GM21367 (cell line): ENCODE measurements around the gene ANKRD33.
"Not testable (repeated sequence)": the region's sequence is repeated elsewhere in the genome, so short reads cannot be mapped to it uniquely, and the experiment has no call there.

ENCODE experiments used
- ATAC-seq: cut with Tn5 transposase; IDR thresholded peaks from one replicate; pipeline ENCODE4 v1.9.1; 2021; ENCODE audit not compliant: unreplicated experiment

Gene ANKRD33

DNA sequence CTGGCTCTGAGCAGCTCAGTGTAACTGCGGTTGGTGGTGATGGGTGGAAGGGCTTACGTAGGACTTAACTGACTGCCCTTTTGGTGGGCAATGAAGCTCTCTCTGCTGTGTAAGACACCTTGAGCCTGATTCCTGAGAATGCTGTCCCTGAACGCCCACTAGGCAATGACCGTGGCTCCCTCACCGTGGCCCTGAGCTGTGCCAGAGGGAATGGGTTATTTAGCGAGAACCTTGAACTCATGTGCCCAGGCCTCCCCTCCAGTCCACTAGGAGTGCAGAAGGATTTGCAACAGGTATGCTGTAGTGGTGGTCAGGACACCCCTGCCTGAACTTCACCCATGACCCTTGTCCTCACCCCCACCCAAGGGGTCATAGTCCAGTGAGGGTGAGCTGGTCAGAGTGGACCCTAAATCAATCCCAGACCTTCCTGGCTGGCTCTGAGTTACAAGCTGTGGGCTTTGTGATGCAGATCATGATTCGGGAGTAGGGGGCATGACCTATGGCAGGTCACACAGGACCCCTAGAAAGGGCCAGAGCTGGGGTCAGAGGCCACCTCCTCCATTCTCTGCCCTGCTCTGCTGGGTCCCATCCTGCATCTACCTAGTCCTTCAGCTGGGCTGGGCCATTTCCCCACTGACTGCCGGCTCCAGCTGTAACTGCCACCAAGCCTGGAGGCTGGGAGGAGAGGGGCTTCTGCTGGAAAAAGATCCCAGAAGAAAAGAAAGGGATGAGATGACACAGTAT, 14.5 kb upstream of the ANKRD33 start:
- no peak for ATAC-seq

DNA sequence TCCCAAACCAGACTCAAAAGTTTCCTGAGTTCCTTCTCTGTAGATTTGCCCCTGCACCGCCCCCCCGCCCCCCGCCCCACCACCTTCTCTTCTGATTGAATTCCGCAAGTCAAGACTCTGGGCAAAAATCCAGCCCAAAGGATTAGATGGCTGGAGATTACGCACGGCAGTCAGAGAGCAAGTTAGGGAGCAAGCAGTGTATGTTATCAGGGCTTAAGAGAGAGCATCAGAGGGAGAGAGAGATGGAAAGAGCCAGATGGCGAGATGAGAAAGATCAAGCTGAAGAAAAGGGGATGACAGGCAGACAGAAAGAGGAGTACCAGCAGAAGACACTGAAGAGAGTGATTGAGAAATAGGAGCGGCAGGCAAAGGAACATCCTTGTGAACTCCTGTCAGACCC, 13.9 kb upstream of the ANKRD33 start:
- no peak for ATAC-seq

DNA sequence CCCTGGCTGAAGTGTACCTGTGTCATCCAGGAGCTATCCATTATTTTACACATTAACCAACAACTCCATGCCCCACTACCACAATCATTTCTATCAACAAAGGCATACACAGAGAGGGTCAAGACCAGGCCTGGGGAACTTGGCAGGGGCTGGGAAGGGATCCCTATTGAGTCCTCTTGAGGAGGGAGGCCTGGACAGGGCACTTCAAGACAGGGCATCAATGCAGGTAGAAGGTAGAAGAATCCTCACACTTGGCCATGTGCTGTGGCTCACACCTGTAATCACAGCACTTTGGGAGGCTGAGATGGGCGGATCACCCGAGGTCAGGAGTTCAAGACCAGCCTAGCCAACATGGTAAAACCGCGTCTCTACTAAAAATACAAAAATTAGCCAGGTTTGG, 13.4 kb upstream of the ANKRD33 start:
- no peak for ATAC-seq

DNA sequence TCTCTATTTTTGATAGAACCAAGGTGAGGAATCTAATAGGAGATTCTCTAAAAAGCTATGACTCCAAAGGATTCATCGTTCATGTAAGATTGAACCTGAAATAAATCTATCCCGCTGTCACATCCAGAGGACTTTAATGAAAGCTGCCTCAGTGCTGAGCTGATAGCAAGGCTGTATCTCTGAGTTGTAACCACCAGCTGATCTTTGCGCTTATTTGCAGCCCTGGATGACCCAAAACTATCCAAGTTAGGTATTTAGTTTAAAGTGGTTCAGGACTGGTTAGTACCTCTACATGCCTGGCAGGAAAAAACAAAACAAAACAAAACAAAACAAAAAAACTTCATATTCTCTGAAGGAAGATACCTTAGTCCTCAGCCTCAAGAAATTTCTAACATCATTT, 8.8 kb upstream of the ANKRD33 start:
- ATAC-seq: no peak

DNA sequence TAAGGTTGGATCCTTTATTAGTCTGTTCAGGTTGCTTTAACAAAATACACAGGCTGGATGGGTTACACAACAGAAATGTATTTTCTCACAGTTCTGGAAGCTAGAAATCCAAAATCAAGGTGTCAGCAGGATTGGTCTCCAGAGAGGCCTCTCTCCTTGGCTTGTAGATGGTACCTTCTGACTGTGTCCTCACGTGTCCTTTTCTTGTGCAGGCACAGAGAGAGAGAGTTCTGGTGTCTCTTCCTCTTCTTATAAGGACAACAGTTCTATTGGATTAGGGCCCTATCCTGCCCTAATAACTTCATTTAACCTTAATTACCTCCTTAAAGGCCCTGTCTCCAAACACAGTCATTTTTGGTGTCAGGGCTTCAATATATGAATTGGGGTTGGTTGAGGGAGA, 4.6 kb upstream of the ANKRD33 start:
- no peak for ATAC-seq

DNA sequence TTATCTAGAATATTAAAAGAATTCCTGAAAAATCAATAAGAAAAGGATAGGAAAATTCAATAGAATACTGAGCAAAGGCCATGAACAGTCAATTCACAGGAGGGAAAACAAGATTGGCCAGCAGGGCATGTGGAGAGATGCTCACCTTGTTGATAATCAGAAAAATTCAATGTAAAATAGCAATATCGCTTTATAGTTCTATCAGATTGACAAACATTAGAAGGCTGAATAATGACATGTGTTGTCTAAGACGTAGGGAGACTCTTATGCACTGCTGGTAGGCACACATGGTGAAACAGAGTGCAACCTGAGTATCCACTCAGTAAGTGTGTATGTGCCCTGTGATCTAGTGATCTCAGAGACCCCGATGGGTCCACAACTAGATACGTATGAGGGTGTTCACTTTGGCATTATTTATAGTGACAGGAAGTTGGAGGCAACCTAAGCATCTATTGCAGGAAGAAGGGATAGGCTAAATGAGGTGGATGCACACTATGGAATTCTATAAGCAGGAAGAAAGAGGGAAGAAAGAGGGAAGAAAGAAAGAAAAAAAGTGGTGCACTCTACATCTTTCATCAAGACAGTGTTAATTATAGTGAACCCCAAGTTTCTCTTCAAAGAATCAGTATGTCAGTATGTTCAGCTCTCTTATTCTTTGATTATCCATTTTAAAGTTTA, 3.8 kb upstream of the ANKRD33 start:
- no peak for ATAC-seq

DNA sequence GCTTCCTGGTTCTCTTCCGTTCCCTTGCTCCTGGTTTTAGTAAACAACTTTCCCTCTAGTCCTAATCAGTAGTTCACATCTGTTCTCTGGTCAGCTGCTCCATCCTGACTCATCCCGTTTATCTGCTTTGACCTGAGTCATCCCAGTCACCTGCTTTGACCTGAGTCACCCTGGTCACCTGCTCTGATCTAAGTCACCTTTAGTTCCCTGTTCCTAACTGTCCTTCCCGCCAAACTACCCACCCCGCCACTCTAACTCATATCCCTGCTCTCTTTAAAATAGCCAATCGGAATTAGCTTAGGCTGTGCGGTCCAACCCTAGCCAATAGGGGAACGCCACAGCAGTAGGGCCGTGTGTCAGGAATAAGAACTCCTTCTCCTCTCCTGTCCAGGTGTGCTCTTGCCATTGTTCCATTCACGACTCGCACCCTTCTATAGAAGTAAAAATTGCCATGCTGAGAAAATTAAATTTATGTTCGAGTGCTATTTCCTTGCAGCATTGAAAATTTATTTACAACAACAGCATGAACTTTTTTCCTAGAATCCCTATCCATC, 3.1 kb upstream of the ANKRD33 start:
- no peak for ATAC-seq

DNA sequence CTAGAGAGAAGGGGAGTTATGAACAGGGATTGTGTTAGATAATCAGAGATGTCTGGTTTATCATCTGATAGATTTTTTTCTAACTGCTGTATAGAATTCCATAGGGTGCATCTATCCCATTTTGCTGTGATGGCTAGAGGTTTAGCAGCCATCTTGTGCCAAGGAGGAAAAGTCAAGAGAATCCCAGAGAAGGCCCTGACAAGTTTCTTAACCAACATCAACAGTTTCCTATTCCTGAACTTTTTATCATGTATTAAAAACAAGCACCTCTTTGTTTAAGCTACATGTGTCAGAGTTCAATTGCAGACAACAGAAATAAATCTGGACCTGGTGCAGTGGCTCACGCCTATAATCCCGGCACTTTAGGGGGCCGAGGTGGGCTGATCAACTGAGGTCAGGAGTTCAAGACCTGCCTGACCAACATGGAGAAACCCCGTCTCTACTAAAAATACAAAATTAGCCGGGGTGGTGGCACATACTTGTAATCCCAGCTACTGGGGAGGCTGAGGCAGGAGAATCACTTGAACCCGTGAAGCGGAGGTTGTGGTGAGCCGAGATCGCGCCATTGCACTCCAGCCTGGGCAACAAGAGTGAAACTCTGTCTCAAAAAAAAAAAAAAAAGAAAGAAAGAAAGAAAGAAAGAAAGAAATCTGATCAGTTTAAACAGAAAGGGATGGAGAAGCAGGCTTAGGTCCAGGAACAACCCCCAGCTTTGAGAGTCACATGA, 2.4 kb upstream of the ANKRD33 start:
- not testable (repeated sequence) for ATAC-seq

DNA sequence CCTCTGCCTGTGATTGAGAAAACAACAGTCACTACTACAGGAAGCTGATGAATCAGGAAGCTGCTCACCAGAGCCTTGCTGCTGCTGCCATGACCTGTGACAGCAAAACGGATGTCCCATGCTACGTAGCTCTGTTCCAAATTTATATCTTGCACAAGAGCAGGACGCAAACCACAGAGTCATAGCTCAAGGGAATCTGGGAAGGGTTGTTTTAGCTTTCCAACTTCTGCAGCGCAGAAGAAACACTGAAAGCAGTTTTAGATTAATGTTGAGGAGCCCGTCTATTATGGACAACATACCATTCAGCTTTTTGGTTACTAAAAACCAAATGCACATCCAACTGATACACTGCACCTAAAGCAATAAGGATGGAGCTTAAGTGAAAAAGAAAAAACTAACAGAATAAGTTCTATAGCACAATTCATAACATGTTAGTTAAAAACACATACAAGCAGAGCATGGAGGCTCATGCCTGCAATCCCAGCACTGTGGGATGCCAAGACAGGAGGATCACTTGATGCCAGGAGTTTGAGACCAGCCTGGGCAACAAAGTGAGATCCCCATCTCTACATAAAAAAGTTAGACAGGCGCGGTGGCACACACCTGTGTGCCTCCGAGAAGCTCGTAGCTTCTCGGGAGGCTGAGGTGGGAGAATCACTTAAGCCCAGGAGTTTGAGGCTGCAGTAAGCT, 1.7 kb upstream of the ANKRD33 start:
- ATAC-seq: no peak

DNA sequence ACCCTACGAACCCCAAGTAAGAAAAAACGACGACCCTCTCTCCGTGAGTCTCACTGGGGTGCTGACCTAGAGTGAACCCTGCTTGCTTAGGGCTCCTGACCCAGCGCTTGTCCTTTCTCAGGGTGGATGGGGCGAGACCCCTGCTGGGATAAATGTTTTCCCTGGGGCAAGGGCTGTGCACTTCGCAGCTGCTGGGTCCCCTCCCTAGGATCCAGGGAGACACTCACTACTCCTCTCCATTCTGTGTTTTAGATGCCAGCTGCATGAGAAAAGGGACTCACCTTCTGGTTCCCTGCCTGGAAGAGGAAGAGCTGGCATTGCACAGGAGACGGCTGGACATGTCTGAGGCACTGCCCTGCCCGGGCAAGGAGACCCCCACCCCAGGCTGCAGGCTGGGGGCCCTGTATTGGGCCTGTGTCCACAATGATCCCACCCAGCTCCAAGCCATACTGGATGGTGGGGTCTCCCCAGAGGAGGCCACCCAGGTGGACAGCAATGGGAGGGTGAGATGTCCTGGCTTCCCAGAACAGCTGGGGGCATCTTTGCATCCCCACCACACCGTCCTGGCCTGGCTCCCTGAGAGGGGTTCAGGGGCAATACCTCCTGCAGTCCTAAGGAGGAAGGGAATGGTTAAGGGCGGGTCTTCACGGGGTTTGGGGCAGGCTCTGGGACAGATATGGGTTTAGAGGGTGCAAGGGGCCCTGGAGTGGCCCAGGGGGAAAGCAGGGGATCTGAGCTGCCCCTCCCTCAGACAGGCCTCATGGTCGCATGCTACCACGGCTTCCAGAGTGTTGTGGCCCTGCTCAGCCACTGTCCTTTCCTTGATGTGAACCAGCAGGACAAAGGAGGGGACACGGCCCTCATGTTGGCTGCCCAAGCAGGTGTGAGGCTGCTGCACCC, 663 bp downstream of the ANKRD33 start:
- no peak for ATAC-seq

DNA sequence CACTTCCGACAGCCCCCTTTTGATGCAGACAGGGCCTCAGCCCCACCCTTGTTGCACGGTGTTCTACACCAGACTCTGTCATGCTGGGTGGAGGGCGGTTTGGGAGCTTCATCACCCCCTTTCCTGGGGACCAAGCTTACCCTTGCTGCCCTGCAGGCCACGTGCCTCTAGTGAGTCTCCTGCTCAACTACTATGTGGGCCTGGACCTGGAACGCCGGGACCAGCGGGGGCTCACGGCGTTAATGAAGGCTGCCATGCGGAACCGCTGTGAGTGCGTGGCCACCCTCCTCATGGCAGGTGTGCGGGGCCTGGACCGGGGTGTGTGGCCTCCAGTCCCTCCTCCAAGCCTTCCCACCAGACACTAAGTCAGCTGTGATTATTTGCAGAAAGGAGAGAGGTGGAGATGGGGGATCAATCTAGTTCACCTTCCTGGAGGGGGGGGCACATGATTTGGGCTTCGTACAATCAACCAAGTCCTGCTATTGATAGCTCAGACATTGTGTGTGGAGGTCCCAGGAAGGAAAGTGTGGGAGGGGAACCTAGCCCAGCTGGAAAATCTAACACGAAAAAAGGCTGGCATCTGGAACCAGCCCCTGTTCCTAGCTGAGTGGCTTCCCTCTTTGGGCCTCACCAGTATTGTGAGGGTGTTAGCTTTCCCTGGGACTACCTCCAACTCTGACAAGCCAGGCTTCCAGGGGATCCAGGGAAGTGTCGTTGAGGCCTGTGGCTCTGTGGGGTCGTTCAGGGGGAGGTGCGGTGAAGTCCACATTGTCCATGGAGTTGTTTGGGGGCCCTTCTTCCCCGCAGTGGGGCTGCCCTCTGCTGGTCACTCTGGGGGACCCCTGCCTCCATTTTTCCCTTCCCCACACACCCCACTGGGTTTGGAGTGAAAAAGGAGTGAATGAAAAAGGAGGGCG, 1.6 kb downstream of the ANKRD33 start:
- no peak for ATAC-seq

DNA sequence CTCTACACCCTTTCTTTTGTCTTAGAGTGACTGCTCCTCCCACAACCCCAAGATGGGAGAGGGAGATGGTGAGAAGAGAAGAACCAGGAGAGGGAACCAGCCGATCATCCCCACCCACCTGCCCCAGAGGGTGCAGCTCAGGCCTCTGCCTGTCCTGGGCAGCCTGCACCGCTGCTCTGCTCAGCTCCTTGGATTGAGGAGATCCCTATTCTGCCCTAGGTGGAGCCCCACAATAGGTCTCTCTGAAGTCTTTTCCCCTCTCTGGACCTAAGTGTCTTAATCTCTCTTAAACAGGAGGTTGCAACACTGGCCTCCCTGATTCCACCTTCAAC, 2.2 kb downstream of the ANKRD33 start:
- no peak for ATAC-seq

DNA sequence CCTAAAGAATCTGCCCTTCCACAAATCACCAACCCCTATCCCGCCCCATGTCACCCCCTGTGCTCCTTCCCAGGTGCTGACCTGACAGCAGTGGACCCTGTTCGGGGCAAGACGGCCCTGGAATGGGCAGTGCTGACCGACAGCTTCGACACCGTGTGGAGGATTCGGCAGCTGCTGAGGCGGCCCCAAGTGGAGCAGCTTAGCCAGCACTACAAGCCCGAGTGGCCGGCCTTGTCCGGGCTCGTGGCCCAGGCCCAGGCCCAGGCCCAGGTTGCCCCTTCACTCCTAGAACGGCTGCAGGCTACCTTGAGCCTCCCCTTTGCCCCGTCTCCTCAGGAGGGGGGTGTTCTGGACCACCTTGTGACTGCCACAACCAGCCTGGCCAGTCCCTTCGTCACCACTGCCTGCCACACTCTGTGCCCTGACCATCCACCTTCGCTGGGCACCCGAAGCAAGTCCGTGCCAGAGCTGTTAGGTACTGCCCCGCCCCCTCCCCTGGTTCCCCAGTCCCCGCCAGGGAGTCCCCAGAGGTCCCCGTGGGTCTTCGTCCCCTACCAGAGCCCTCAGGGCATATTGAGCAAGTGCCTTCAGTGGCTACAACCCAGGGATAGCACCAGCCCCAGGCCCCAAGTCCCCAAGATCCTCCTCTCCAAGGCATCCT, 2.7 kb downstream of the ANKRD33 start:
- no peak for ATAC-seq

DNA sequence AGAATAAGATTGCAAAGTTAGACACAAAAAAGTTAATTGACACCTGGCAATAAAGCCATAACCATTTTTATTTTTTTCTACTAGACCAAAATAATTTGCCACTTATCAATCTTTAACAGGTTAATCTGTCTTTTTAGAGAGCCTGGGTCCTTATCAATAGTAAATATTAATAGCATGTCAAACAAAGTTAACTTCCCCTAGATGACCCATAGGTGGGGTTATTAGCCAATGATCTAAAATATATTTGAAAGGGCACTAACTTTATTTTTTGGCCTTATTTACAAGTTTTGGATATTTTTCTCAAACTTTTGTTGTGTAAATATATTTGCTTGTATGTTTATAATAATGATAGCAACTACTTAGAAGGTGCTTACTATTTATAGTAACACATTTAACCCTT, 3.9 kb downstream of the ANKRD33 start:
- no peak for ATAC-seq

DNA sequence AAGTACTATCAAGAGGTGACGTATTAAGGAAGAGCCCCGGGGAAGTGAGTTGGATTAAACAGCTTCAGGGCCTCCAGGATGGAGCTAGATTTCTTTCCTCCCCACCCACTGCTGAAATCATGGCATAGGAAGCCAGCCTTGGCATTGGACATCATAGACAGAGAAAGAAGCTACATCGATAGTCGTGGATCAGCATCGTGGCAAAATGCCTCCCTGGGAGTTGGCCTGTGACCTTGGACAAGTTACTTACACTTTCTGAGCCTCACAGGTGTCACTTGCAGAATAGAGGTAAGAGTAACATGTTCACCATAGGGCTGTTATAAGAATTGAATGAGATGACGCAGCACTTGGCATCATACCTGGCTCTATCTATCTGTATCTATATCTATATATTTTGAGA, 5.9 kb downstream of the ANKRD33 start:
- no peak for ATAC-seq

DNA sequence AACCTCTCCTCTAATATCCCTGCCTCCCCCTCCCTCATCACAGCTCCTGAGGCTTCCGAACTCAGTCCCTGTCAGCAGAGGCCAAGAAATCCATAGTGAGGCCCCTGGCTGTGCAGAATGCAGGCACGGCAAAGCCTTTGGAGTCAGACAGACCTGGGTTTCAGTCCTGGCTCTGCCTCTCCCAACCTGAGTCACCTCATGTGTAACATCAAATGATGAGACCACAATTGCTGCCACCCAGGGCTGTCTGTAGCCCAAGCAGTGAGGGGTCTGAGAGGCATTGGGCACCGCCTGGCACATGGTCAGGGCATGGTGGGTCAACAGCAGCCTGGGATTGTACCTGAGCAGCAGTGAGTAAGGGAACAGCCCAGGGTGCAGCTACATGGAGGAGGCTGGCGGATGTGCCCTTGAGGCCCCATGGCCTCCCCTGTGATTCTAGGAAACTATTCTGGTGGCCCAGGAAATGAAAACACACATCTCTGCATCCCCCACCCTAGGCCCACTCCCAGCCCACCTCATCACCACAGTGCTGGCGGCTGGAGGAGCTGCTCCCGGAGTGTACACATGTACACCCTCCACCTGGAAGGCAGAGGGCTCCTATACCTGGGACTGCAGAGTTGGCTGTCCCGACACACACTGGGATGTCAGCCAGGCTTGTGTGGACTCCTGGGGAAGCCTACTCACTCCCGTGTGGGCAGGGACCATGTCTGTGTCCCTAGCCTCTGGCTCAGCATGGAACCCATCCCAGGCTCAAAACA, 7.7 kb downstream of the ANKRD33 start:
- ATAC-seq: no peak

DNA sequence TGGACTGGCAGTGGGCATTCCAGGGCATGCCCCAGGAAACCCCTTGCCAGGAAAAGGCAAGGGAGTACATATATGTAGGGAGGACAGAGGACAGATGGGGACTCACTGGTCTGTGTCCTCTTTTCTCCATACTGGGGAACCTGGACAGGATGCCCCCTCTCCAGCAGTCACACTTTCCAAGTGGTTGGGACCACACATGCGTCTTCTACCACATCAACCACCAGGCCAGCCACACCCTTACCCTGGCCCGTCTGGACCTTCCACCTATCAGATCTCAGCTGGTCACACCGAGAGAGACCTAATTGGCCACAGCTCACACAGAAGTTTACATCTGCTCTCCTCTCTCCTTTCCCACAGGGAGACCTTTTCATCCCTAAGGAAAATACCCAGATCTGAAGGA, 8.3 kb downstream of the ANKRD33 start:
- ATAC-seq: no peak

DNA sequence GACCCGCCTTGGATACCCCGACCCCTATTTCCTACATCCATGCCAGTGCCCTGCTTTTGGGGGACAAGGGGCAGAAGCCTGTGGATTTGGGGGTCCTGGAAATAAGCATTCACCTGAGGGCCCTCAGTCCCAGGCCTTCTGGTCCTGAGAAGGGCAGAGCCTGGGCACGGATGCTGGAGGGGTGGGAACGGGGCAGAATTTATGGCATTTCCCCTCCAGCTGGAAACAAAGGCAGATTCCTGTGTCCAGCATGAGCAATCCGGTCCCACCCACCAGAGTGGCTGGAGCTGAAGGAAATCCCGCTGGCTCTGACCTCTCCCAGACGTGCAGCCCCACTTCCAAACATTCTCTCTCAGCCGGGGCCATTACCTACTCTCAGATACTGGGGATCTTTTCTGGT, 9.3 kb downstream of the ANKRD33 start:
- ATAC-seq: no peak
